Prostate gland (tissue), 2 donors: ENCODE data around the gene SYT13. TPM values are rescaled to one million over a fixed set of nuclear protein-coding genes. Genes with fewer than 3 reads are reported as not detected.

ENCODE experiments used
- DNase-seq: peaks from one replicate; pipeline ENCODE4 v3.0.0-alpha.2; 2019; ENCODE audit warnings: low spot score
- H3K27ac ChIP-seq, 2 donors: fragments of 200-600 bp; sonication (generic); 2 replicates each; pipeline ENCODE4 v1.5.1; 2017 to 2019
- H3K27me3 ChIP-seq: fragments of 200-600 bp; sonication (generic); replicated peaks from 2 replicates; pipeline ENCODE4 v1.5.1; 2019; ENCODE audit not compliant: insufficient read depth
- H3K36me3 ChIP-seq, 2 donors: fragments of 200-600 bp; sonication (generic); 1 replicate in 1 of 2; 2 replicates in 1 of 2; pipeline versions ENCODE4 v1.5.1 to v1.8.1; 2017 to 2019
- H3K4me1 ChIP-seq: fragments of 200-600 bp; sonication (generic); replicated peaks from 2 replicates; pipeline ENCODE4 v1.5.1; 2019
- H3K4me3 ChIP-seq, 2 donors: fragments of 200-600 bp; sonication (generic); 2 replicates each; pipeline ENCODE4 v1.5.1; 2017 to 2019
- H3K9me3 ChIP-seq: fragments of 200-600 bp; sonication (generic); 2 replicates; pipeline ENCODE4 v1.5.1; 2017
- CTCF ChIP-seq, 4 experiments: fragments of 200-600 bp in 2 of 4; fragments of 450-650 bp in 2 of 4; sonication (generic) in 2 of 4; IDR thresholded peaks; 1 replicate in 3 of 4; 2 replicates in 1 of 4; pipeline ENCODE4 v1.5.1; 2016 to 2019; ENCODE audit warnings: antibody characterized with exemption in 4 of 4, mild to moderate bottlenecking in 2 of 4, moderate library complexity in 2 of 4
- POLR2A ChIP-seq: fragments of 450-650 bp; IDR thresholded peaks from one replicate; pipeline ENCODE4 v1.6.1; 2016; ENCODE audit warnings: antibody characterized with exemption, mild to moderate bottlenecking
- POLR2AphosphoS5 ChIP-seq: sonication (generic); formaldehyde crosslinking; IDR thresholded peaks from one replicate; pipeline ENCODE4 v1.6.1; 2017; ENCODE audit warnings: antibody characterized with exemption
- WGBS: methylation state at CpG from one replicate; pipeline ENCODE4 v1.1.5; 2018; 5-methylcytosine and 5-hydroxymethylcytosine counted together
- intact Hi-C: fragments of 100-400 bp; cut with DNase I; formaldehyde crosslinking; loops from one replicate; pipeline ENCODE4 v1.14.2; 2022
- total RNA-seq, 2 donors: library from RNA; depleted of rRNA; stranded (reverse); fragments of >200 nt; gene quantifications; one replicate each; pipeline ENCODE4 v1.1.0, GENCODE V29; 2016

The SYT13 gene
- total RNA-seq, 2 donors from 2014 or later: 0.80 to 4.8 TPM

GRCh38 chr11:45321031-45321595 is 35.0 kb upstream of the SYT13 start:
- H3K4me3 ChIP-seq: no peak overlapping the region
- 76% methylated on average over 7 of the region's 7 CpGs for WGBS
- H3K27me3 ChIP-seq: peaks cover 2% of the 10 kb centered on the region
- H3K4me1 ChIP-seq: no peaks in the 10 kb centered on the region
- no peak overlapping the region for H3K27ac ChIP-seq
- DNase-seq: no peak
- intact Hi-C loops: no loop called here
- H3K36me3 ChIP-seq: no peaks in the 10 kb centered on the region
- H3K9me3 ChIP-seq: no peaks in the 10 kb centered on the region
- no peak for TF ChIP-seq CTCF (IDR thresholded peaks at IDR 0.05)
- no peak for TF ChIP-seq POLR2AphosphoS5
- TF ChIP-seq POLR2A: no peak

DNA sequence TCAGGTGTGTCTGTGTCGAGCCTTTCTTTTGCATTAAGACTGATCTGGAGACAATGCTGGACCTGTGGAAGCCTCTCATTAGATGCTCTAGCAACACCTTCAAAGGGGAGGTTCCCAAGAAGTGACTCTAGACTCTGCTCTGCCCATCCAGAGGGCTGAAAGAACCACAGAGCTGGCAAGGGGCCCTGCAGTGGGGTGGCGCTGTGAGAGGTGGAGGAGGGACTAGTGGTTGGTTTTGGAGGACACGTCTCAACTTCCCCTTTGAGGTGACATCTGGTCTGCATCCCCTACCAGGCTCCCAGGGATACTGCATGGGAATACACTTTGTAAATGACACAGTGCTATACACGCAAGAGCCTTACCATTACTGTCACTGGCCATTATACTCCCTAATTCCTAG is 34.2 kb upstream of the SYT13 start:
- DNase-seq: no peak
- H3K36me3 ChIP-seq: no peaks in the 10 kb centered on the region
- intact Hi-C loops: no loop called here
- no peaks in the 10 kb centered on the region for H3K4me1 ChIP-seq
- no peak overlapping the region for H3K4me3 ChIP-seq
- no peak overlapping the region for H3K27ac ChIP-seq
- no peaks in the 10 kb centered on the region for H3K9me3 ChIP-seq
- WGBS: 96% methylated on average over 3 of the region's 4 CpGs
- H3K27me3 ChIP-seq: peaks cover 2% of the 10 kb centered on the region
- TF ChIP-seq POLR2A (no peak), POLR2AphosphoS5 (no peak), CTCF (IDR thresholded peaks at IDR 0.05) (no peak)

DNA sequence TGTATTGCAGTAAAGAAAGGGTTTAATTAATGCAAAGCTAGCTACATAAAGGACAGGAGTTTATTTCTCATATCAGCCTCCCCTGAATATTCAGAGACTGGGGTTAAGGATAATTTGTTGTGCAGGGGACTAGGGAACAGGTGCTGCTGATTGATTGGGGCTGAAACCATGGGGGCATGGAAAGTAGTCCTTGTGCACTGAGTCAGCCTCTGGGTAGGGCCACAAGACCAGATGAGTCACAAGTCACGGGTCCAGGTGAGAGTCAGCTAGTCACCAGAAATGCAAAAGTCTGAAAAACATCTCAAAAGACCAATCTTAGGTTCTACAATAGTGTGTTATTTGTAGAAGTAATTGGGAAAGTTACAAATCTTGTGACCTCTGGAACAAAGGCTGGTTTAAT is 32.9 kb upstream of the SYT13 start:
- Histone ChIP-seq H3K4me1 (no peaks in the 10 kb centered on the region), H3K27me3 (peaks cover 2% of the 10 kb centered on the region), H3K36me3 (no peaks in the 10 kb centered on the region), H3K27ac (no peak overlapping the region), H3K4me3 (no peak overlapping the region), H3K9me3 (no peaks in the 10 kb centered on the region)
- TF ChIP-seq POLR2A (no peak), POLR2AphosphoS5 (no peak)
- intact Hi-C loops: no loop called here
- no peak for DNase-seq
- WGBS: 93% methylated on average over 1 of the region's 1 CpG

- Histone ChIP-seq H3K4me3 (no peak overlapping the region), H3K36me3 (no peaks in the 10 kb centered on the region), H3K4me1 (no peaks in the 10 kb centered on the region), H3K27me3 (peaks cover 2% of the 10 kb centered on the region), H3K9me3 (no peaks in the 10 kb centered on the region), H3K27ac (no peak overlapping the region)
- 92% methylated on average over 2 of the region's 2 CpGs for WGBS
- TF ChIP-seq POLR2A (no peak), CTCF (IDR thresholded peaks at IDR 0.05) (no peak), POLR2AphosphoS5 (no peak)
- DNase-seq: no peak
- intact Hi-C loops: no loop called here
These were observed 32.4 kb upstream of the SYT13 start for GRCh38 chr11:45318516-45318915.

GRCh38 chr11:45316258-45316657 is 30.1 kb upstream of the SYT13 start:
- TF ChIP-seq POLR2A (no peak), POLR2AphosphoS5 (no peak), CTCF (IDR thresholded peaks at IDR 0.05) (no peak)
- peaks cover under 1% of the 10 kb centered on the region for H3K27me3 ChIP-seq
- intact Hi-C loops: no loop called here
- 91% methylated on average over 9 of the region's 9 CpGs for WGBS
- no peaks in the 10 kb centered on the region for H3K4me1 ChIP-seq
- H3K9me3 ChIP-seq: no peaks in the 10 kb centered on the region
- no peak overlapping the region for H3K4me3 ChIP-seq
- DNase-seq: no peak
- H3K36me3 ChIP-seq: no peaks in the 10 kb centered on the region
- H3K27ac ChIP-seq: no peak overlapping the region
